Activated CD4-positive, alpha-beta T cell treated with anti-CD3 and anti-CD28 coated beads, Interleukin-2, Interleukin-4, amounts not matched to agents 100 ng/mL and 50 ng/mL, durations not matched to agents 16 hours and 8 hours (primary cell): ENCODE data around the gene ZNF677.
"Not testable (repeated sequence)": the region's sequence is repeated elsewhere in the genome, so short reads cannot be mapped to it uniquely, and the experiment has no call there.

Experiments
- DNase-seq: peaks from one replicate; pipeline ENCODE4 v3.0.0-alpha.2; 2020; ENCODE audit warnings: low spot score

Gene ZNF677

DNA sequence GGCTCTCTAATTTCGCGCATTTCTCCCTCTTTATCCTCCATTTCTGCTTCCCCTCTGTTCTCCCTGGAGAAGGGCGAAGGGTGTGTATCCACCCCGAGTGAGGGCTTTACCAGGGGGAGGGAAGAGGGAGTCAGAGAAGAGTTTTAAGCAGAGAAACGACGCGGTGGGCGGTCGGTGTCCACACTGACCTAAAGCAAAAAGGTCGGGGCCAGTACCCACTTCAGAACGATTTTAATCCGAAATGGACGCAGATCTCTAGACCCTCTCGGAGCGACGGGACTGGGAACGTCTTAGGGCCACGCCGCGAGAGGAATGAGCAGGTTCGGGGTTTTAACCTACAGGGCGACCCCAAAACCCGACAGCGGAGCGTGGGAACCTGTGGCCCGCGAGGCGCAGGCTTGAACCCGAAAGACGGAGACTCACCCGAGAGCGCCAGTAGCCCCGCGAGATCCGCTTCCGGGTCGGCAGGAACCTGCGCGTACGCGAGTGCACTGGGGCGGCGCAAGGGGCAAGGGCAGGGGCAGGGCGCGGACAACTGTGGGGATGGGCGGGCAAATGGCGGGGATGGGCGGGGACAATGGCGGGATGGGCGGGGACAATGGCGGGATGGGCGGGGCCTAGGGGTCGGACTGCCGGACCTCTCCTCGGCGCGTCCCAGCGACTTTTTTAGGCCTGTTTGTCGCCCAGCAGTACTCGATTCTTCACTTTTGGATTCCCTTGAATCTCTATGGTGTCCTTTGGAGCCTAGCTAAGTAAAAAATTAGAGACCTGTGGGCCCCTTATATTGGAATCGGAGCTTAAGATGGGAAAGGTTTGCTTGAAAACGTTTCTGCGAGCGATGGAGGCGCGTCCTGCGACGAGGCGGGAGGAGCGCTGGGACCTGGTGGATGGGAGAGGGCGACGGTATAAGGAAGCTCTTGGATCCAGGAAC, at the start of gene ZNF677:
Gene ZNF677 (minus strand): TSS at position 463 of the 931 bp plus-strand sequence. CDS start 3,323 bp downstream, outside the sequence.
- DNase-seq: peak; percentile 65

DNA sequence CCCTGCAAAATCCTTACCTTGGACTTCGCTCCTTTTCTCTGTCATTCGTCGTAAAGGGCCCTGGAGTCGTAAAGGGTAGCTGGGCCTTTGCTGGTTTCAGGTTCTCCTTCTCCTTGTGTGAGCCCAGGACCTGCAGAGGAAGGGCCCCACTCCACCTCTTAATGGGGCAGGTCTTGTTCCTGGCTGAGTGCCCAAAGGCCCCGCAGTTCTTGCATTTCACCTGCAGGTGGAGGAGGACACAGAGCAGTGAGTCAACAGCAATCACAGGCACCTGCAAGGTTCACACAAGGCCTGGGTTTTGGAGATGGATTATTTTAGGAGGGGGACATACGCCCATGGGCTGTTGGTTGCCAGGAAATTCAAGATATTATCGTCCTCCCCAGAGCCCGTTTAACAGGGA, 46.7 kb upstream of the ZNF677 start:
- DNase-seq: not testable (repeated sequence)

DNA sequence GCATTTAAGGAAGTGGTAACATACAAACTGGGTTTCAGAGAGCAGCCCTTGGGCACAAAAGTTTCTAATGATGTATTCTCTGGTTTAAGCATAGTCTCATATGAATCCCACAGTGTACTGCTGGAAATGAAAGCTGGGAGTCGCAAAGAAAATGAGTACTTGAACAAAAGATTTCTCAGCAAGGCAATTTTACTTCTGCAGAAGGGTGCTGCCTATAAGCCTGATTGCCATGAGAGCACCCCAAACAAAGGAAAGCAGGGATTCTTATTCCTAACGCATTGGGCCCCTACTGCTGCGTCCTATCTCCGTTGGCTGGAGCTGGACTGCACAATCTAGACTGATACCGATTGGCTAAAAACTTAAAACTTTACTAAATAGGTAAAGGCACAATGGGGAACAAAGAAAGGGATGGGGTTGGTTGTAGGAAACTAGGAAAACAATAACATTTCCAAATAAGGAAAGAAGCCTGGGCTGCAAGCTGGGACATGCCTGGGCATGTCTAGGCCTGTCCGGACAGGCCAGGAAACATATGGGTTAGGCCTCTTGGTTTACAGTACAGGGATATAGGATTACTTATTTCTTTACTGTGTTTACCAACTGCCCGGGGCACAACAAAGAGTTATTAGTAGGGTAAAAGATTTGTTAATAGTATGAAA, 40.2 kb upstream of the ZNF677 start:
- DNase-seq: no peak

DNA sequence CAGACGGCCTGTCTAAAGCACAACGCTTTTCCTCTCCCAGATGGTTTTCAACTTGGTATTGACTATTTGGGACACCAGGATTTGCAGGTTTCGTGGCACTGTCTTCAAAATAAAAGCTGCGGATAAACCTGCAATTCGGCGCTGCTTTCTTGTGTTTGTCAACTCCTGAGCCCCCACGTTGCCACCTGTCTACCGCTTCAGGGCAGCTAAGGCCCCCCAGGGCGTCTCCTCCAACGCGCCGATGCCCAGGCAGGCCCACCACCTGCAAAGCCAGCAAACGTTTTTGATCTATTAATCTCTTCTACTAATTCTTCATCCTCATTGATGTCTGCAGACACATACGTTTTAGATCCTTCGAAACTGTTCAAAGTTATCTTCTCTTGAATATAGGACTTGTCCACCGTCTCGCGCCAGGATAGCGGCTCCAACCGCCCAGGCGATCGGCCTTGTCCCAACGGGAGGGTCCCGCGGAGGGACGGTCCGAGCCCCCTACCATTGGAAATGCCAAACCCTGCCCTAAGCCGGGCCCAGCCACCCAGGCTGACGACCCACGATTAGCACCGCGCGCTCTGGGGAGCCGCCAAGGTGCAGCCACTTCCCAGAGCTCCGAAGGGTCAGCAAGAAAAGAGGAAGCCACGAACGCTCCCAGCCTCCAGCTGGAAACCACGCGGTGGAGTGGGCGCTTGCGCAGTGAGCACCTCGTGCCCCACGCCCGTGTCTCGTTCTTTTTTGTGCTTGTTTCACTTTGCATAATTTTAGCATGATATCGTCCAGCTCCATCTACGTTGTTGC, 36.3 kb upstream of the ZNF677 start:
- no peak for DNase-seq

DNA sequence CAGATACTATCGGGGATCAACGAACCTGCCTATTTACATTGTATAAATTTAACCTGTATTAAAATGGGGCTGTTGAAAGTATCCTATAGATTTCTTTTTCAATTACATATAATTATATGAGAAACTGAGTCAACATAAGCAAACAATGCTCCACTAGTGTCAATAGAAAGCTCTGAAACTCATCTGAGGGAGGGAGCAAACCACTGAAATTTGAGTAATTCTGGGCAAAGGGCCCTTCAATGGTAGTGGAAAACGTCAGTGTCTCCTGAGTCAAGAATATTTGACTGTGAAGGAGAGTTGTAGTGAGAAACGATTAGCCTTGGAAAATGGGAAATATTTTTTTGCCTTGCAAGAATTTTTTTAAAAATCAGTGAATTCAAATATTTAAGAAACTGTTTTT, 30.4 kb upstream of the ZNF677 start:
- no peak for DNase-seq

DNA sequence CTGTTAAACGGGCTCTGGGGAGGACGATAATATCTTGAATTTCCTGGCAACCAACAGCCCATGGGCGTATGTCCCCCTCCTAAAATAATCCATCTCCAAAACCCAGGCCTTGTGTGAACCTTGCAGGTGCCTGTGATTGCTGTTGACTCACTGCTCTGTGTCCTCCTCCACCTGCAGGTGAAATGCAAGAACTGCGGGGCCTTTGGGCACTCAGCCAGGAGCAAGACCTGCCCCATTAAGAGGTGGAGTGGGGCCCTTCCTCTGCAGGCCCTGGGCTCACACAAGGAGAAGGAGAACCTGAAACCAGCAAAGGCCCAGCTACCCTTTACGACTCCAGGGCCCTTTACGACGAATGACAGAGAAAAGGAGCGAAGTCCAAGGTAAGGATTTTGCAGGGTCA, 27.3 kb upstream of the ZNF677 start:
- not testable (repeated sequence) for DNase-seq

DNA sequence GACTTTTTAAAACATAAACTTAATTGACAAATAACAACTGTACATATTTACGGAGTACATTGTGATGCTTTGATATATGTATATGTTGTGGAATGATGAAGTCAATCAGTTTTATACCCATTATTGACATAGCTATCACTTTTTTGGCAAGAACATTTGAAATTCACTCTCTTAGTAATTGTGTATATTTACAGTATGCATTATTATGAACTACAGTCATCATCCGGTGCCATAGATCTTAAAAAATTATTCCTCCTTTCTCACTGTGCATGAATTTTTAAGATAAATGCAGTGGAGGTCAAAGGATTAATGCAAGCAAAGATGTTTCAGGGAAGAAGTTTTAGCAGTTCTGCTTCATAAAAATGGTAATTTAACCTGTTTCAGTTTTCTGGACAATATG, 20.8 kb upstream of the ZNF677 start:
- DNase-seq: no peak

DNA sequence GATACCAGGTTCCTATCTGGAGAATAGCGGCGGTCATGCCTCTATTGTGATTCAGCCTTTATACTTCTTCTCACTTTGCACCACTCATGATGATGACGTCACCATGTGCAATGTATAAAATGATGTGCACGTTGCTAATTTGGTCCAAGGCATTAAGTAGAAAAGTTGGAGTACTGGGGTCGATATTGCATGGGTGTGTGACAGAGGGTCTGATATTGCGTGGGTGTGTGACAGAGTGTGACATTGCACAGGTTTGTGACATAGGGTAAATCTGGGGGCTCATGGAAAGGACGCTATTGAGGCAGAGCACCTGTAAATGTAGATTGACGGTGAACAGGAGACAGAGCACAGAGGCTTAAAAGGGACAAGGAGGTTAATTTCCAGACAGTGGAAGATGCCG, 17.4 kb upstream of the ZNF677 start:
- no peak for DNase-seq

DNA sequence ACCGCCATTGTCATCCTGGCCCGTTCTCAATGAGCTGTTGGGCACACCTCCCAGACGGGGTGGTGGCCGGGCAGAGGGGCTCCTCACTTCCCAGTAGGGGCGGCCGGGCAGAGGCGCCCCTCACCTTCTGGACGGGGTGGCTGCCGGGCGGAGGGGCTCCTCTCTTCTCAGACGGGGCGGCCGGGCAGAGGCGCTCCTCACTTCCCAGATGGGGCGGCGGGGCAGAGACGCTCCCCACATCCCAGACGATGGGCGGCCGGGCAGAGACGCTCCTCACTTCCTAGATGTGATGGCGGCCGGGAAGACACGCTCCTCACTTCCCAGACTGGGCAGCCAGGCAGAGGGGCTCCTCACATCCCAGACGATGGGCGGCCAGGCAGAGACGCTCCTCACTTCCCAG, 15.2 kb upstream of the ZNF677 start:
- DNase-seq: not testable (repeated sequence)

DNA sequence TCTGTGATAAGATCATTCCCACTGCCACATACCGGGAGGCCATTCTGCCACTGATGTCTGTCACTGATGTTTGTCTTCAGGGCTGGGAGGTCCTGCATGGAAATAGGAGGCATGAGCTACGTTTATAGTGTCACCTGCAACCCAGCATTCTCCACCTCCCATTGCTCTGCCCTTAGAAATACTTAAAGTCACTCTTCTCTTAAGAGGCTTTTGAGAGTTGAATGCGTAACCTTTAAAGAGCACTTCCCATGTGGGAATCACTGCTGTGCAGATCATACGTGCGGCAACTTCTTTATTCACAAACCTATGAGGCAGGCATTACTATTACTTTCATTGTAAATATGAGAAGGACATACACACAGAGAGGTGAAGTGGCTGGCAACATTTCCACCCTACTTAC, 12.9 kb upstream of the ZNF677 start, which contains the start of gene VN1R4:
Gene VN1R4 (minus strand): TSS at position 101 of the 400 bp plus-strand sequence. CDS start 58 bp downstream, at position 43.
- DNase-seq: not testable (repeated sequence)

DNA sequence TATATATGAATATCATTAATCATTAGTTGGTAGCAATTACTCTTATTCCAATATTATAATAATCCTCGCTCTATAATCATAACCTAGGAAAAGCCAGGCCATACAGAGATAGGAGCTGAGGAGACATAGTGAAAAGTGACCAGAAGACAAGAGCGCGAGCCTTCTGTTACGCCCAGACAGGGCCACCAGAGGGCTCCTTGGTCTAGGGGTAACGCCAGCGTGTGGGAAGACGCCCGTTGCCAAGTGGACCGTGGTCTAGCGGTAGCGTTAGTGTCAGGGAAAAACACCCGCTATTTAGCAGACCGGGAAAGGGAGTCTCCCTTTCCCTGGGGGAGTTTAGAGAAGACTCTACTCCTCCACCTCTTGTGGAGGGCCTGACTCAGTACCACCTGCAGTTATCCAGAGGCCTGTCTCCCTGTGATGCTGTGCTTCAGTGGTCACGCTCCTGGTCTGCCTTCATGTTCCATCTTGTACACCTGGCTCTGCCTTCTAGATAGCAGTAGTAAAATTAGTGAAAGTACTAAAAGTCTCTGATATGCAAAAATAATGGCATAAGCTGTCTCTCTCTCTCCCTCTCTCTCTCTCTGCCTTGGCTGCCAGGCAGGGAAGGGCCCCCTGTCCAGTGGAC, 3.2 kb upstream of the ZNF677 start, which contains the start of gene VN1R2:
Gene VN1R2 (plus strand): TSS at position 578 of the 628 bp plus-strand sequence. CDS start 84 bp downstream, outside the sequence.
- not testable (repeated sequence) for DNase-seq

DNA sequence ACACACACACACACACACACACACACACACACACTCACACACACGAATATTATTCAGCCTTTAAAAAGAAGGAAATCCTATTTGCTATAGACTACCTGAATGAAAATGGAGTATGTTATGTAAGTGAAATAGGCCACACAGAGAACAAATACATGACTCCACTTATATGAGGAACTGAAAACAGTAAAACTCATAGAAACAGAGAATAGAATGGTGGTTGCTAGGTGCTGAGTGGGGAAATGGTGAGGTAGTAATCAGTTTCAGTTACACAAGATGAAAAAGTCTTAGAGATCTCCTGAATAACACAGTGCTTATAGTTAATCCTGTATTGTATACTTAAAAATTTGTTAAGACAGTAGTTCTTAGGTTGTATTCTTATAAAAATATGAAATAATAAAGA, 8.2 kb downstream of the ZNF677 start:
- no peak for DNase-seq

DNA sequence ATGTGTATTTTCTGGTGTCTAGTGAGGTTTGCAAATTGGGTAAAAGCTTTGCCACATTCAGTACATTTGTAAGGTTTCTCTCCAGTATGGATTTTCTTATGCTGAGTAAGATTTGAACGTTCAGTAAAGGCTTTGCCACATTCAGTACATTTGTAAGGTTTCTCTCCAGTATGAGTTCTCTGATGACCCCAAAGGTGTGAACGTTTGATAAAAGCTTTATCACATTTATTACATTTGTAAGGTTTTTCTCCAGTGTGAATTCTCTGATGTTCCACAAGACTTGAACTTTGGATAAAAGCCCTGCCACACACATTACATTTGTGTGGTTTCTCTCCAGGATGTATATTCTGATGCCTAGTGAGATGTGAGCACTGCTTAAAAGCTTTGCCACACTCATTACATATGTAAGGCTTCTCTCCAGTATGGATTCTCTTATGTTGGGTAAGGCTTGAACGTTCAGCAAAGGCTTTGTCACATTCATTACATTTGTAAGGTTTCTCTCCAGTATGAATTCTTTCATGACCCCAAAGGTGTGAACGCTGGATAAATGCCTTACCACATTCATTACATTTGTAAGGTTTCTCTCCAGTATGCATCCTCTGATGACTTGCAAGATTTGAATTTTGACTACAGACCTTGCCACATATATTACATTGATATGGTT, 17.4 kb downstream of the ZNF677 start:
- DNase-seq: no peak

DNA sequence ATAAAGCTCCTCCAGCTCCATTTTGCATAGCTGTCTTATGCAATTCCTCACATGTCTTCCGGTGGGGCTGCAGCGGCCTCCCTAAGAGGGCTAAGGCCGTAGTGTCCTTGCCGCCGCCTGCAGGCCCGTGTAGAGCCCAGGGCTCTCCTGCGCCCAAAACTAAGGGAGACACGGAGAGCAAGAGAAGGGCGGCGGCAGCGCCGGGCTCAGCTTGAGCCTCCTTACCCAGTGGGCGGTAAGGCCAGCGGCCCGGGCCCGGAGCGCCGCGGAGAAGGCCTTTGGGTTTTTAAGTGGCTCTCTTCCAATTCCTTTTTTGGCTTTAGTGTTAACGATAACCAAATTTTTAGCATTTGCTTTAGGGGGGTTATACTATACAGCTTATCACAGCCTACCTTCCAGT, 30.1 kb downstream of the ZNF677 start:
- no peak for DNase-seq

DNA sequence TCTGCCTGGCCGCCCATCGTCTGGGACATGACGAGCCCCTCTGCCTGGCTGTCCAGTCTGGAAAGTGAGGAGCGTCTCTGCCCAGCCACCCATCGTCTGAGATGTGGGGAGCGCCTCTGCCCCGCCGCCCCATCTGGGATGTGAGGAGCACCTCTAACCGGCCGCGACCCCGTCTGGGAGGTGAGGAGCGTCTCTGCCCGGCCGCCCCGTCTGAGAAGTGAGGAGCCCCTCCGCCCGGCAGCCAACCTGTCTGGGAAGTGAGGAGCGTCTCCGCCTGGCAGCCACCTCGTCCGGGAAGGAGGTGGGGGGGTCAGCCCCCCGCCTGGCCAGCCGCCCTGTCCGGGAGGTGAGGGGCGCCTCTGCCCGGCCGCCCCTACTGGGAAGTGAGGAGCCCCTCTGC, 32.0 kb downstream of the ZNF677 start:
- DNase-seq: not testable (repeated sequence)

DNA sequence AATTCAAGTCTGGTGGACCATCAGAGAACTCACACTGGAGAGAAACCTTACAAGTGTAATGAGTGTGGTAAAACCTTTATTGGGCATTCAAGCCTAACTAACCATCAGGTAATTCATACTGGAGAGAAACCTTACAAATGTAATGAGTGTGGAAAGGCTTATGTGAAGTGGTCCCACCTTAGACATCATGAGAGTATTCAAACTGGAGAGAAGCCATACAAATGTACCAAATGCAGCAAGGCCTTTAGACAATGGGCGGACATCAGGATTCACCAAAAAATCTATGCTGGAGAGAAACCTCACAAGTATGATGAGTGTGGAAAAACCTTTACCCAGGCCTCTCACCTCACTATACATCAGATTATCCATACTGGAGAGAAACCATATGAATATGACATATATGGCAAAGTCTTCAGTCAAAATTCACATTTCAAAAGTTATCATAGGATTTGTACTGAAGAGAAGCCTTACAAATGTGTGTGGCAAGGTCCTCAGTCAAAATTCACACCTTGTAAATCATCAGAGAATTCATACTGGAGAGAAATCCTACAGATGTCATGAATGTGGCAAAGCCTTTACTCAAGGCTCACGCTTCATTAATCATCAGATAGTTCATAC, 41.9 kb downstream of the ZNF677 start:
- no peak for DNase-seq

DNA sequence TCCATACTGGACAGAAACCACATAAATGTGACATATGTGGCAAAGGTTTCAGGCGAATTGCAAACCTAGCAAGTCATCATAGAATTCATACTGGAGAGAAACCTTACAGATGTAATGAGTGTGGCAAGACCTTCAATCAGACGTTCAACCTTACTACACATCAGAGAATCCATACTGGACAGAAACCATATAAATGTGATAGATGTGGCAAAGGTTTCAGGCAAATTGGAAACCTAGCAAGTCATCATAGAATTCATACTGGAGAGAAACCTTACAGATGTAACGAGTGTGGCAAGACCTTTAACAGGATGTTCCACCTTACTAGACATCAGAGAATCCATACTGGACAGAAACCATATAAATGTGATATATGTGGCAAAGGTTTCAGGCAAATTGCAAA, 43.1 kb downstream of the ZNF677 start:
- not testable (repeated sequence) for DNase-seq

DNA sequence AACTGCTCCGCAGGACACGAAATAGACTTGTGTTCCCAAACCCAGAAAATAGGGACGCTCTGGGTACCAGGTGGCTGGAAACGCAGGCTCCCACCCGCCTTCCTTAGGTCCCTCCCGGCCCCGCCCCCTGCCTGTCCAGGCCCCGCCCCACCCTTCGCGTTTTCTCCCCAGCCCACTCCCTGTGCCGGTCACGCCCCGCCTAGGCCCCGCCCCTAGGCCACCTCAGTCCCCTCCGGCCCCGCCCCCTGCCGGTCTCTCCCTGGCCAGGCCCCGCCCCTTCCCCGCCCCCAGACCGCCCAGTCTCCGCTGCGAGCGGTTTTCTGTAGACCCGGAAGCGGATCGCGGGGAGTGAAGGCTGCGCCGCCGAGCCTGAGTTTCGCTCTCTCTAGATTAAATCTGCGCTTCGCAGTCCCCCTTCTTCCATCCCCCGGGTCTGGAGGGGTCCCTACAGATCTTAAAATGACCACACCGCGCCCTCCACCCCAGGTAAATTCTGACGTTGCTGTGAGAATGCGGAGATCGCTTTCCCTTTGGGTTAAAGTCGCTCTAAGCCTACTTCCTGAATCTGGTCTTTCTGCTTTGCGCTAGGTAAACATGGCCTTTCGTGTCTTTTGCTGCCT, 57.8 kb downstream of the ZNF677 start:
- DNase-seq: peak; percentile 71

DNA sequence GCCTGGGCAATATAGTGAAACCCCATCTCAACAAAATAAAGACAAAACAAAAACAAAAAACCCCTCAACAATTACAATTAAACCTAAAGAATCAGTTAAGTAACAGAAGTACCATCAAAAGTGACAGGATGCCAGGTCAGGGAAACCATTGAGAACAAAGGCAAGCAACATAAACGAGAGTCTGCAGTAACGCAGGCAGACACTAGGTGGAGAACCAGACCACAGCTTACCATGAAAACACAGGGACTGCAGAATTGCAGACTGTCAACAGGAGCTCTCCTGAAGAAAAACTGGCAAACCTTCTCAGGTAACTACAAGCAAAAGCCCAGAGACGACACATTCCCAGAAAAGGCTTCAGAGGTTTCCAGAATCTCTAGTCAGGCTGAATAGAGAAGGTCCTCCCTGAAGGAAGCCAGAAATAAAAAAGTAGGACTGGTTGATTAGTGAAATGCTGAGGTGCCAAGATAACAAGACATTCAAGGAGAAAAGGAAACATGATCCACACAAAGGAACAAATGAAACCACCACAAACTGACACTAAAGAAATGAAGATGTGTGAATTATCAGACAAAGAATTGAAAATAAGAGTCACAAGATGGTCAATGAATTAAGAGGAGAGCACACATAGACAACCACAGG, 59.3 kb downstream of the ZNF677 start:
- DNase-seq: peak; percentile 51
